CD14-positive monocyte (primary cell): ENCODE data around the gene GRIP1. TPM values are rescaled to one million over a fixed set of nuclear protein-coding genes. Genes with fewer than 3 reads are reported as not detected.

Experiments
- DNase-seq, 3 donors: peaks; one replicate each; pipeline ENCODE4 v3.0.0-alpha.2; 2011 to 2022
- H2AFZ ChIP-seq: 2 replicates; pipeline ENCODE4 v1.6.0; 2012; ENCODE audit warnings: mild to moderate bottlenecking, low read depth, low read length, inconsistent platforms; ENCODE audit not compliant: insufficient read depth, poor library complexity, severe bottlenecking
- H3K27ac ChIP-seq, 2 donors: 1 replicate in 1 of 2; 2 replicates in 1 of 2; pipeline ENCODE4 v1.5.1; 2012 to 2013; ENCODE audit warnings: low read length in 2 of 2, control low read depth in 1 of 2, inconsistent platforms in 1 of 2, low read depth in 1 of 2, mild to moderate bottlenecking in 1 of 2
- H3K27me3 ChIP-seq, 2 donors: one replicate each; pipeline versions ENCODE4 v1.6.0 to v1.6.1; 2011 to 2013; ENCODE audit warnings: low read length in 2 of 2; ENCODE audit not compliant: control insufficient read depth in 2 of 2, insufficient read depth in 2 of 2
- H3K36me3 ChIP-seq, 2 donors: replicated peaks in 1 of 2; 1 replicate in 1 of 2; 2 replicates in 1 of 2; pipeline versions ENCODE4 v1.5.1 to v1.6.1; 2012 to 2013; ENCODE audit warnings: low read length in 2 of 2, control low read depth in 1 of 2, inconsistent platforms in 1 of 2, mild to moderate bottlenecking in 1 of 2; ENCODE audit not compliant: insufficient read depth in 2 of 2, control insufficient read depth in 1 of 2
- H3K4me1 ChIP-seq, 2 donors: 1 replicate in 1 of 2; 2 replicates in 1 of 2; pipeline versions ENCODE4 v1.5.1 to v1.6.1; 2012 to 2013; ENCODE audit warnings: low read length in 2 of 2, control low read depth in 1 of 2, inconsistent platforms in 1 of 2, mild to moderate bottlenecking in 1 of 2, moderate library complexity in 1 of 2; ENCODE audit not compliant: insufficient read depth in 2 of 2, control insufficient read depth in 1 of 2
- H3K4me2 ChIP-seq: replicated peaks from 2 replicates; pipeline ENCODE3; 2012; ENCODE audit warnings: low read length, moderate library complexity, mild to moderate bottlenecking; ENCODE audit not compliant: poor library complexity, severe bottlenecking; ENCODE audit errors: extremely low read depth
- H3K4me3 ChIP-seq, 3 experiments: fragments of 200-600 bp in 1 of 3; sonication (generic) in 1 of 3; replicated peaks in 1 of 3; 1 replicate in 2 of 3; 2 replicates in 1 of 3; pipeline ENCODE4 v1.5.1; 2011 to 2013; ENCODE audit warnings: low read length in 3 of 3, mild to moderate bottlenecking in 3 of 3, control low read depth in 2 of 3, low read depth in 2 of 3, inconsistent platforms in 1 of 3, moderate library complexity in 1 of 3
- H3K79me2 ChIP-seq: 2 replicates; pipeline ENCODE4 v1.6.0; 2012; ENCODE audit warnings: mild to moderate bottlenecking, control low read depth, inconsistent platforms, low read length, moderate library complexity; ENCODE audit not compliant: insufficient read depth
- H3K9ac ChIP-seq: 2 replicates; pipeline ENCODE4 v1.6.0; 2017; ENCODE audit warnings: low read length, mild to moderate bottlenecking; ENCODE audit not compliant: insufficient read depth, poor library complexity, severe bottlenecking
- H3K9me3 ChIP-seq, 2 donors: replicated peaks in 1 of 2; 1 replicate in 1 of 2; 2 replicates in 1 of 2; pipeline versions ENCODE4 v1.5.1 to v1.6.1; 2012 to 2013; ENCODE audit warnings: low read length in 2 of 2, control low read depth in 1 of 2; ENCODE audit not compliant: control insufficient read depth in 1 of 2, insufficient read depth in 1 of 2
- H4K20me1 ChIP-seq: 2 replicates; pipeline ENCODE4 v1.6.0; 2012; ENCODE audit warnings: mild to moderate bottlenecking, low read length, control low read depth, moderate library complexity; ENCODE audit not compliant: insufficient read depth
- H3K27ac Mint-ChIP-seq, 7 donors: one replicate each; pipeline ENCODE4 v1.8.0; 2020; ENCODE audit warnings: mild to moderate bottlenecking in 7 of 7, mixed read lengths in 7 of 7, moderate library complexity in 6 of 7, inconsistent platforms in 2 of 7
- H3K27me3 Mint-ChIP-seq, 3 donors: one replicate each; pipeline ENCODE4 v1.8.0; 2021 to 2022; ENCODE audit warnings: low read depth in 3 of 3, mild to moderate bottlenecking in 3 of 3, mixed read lengths in 3 of 3, moderate library complexity in 3 of 3, inconsistent platforms in 1 of 3
- H3K36me3 Mint-ChIP-seq, 2 donors: one replicate each; pipeline ENCODE4 v1.8.0; 2020; ENCODE audit warnings: mixed read lengths in 2 of 2, inconsistent platforms in 1 of 2, mild to moderate bottlenecking in 1 of 2
- H3K4me1 Mint-ChIP-seq: one replicate; pipeline ENCODE4 v1.8.0; 2020; ENCODE audit warnings: mild to moderate bottlenecking, mixed read lengths
- H3K4me3 Mint-ChIP-seq, 2 donors: one replicate each; pipeline ENCODE4 v1.8.0; 2020; ENCODE audit warnings: mild to moderate bottlenecking in 2 of 2, mixed read lengths in 2 of 2, moderate library complexity in 1 of 2
- H3K9me3 Mint-ChIP-seq, 7 donors: one replicate each; pipeline ENCODE4 v1.8.0; 2020 to 2022; ENCODE audit warnings: mixed read lengths in 7 of 7, mild to moderate bottlenecking in 6 of 7, moderate library complexity in 6 of 7, inconsistent platforms in 2 of 7
- CTCF ChIP-seq: fragments of 200-600 bp; IDR thresholded peaks from one replicate; pipeline ENCODE4 v1.8.0; 2022; ENCODE audit warnings: antibody characterized with exemption, mild to moderate bottlenecking
- WGBS: methylation state at CpG from one replicate; pipeline ENCODE4 v1.1.5; 2013; ENCODE audit warnings: missing lambda C conversion rate; ENCODE audit not compliant: insufficient coverage; 5-methylcytosine and 5-hydroxymethylcytosine counted together
- intact Hi-C, 2 donors: fragments of 100-400 bp; cut with micrococcal nuclease; formaldehyde crosslinking; loops; one replicate each; pipeline versions ENCODE4 v1.15.0 to v1.15.1; 2023
- polyA plus RNA-seq, 3 donors: library from polyadenylated mRNA; depleted of rRNA in 1 of 3; unstranded in 2 of 3; stranded (reverse) in 1 of 3; fragments of 300-500 nt in 2 of 3; fragments of >200 nt in 1 of 3; fragmentation: Illumina TruSeq in 2 of 3; gene quantifications; 1 replicate in 2 of 3; 2 replicates in 1 of 3; pipeline ENCODE4 v1.2.3, GENCODE V29; 2012 to 2021

Gene GRIP1
- polyA plus RNA-seq, 3 donors = 0.21 TPM; not detected in 2

- Histone ChIP-seq H3K4me1 (no peaks in the 10 kb centered on the region), H4K20me1 (no peaks in the 10 kb centered on the region), H3K27me3 (no peaks in the 10 kb centered on the region), H3K9me3 (no peaks in the 10 kb centered on the region), H3K4me2 (no peak overlapping the region), H3K9ac (no peak overlapping the region), H3K79me2 (no peaks in the 10 kb centered on the region), H3K36me3 (no peaks in the 10 kb centered on the region), H3K4me3 (no peak overlapping the region), H3K27ac (no peak overlapping the region), H2AFZ (no peak overlapping the region)
- H3K9me3 Mint-ChIP-seq = no peaks in the 10 kb centered on the region
- peaks cover 21% of the 10 kb centered on the region for H3K4me1 Mint-ChIP-seq
- WGBS = 93% methylated on average over 2 of the region's 2 CpGs
- H3K36me3 Mint-ChIP-seq = no peaks in the 10 kb centered on the region
- intact Hi-C loops = no loop called here
- no peak for TF ChIP-seq CTCF
- H3K4me3 Mint-ChIP-seq = no peak overlapping the region
- no peak overlapping the region for H3K27ac Mint-ChIP-seq
- DNase-seq = no peak
- no peaks in the 10 kb centered on the region for H3K27me3 Mint-ChIP-seq
These were observed 75.4 kb downstream of the GRIP1 start for GRCh38 chr12:66603461-66603860.

DNA sequence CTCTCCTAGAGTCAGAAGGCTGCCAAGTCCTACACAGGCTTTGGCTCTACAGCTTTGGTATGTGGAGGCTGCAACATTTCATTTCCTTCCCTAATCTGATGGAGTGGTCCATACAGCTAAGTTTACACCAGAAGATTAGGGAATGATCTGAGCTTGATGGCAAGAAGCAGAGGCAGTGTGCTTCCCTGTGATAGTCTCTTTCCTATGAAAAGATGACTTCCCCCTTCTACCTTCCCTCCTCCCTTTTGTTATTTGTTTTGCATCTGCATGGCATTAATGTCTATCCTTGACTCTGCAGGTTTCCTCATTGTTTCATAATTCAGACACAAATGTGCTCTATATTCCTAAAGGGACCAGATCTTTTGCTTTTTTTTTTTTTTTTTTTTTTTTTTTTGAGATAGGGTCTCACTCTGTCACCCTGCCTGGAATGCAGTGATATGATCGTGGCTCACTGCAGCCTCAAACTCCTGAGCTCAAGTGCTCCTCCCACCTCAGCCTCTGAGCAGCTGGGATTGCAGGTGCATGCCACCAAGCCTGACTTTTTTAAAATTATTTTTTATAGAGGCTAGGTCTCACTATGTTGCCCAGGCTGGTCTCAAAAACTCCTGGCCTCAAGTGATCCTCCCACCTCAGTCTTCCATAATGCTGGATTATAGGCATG, 76.3 kb downstream of the GRIP1 start:
- DNase-seq = no peak
- peaks cover 30% of the 10 kb centered on the region for H3K4me1 Mint-ChIP-seq
- Histone ChIP-seq H3K9me3 (no peaks in the 10 kb centered on the region), H3K9ac (no peak overlapping the region), H2AFZ (no peak overlapping the region), H3K4me3 (no peak overlapping the region), H3K79me2 (no peaks in the 10 kb centered on the region), H3K36me3 (no peaks in the 10 kb centered on the region), H3K4me1 (no peaks in the 10 kb centered on the region), H4K20me1 (no peaks in the 10 kb centered on the region), H3K27me3 (no peaks in the 10 kb centered on the region), H3K4me2 (no peak overlapping the region), H3K27ac (no peak overlapping the region)
- H3K36me3 Mint-ChIP-seq = no peaks in the 10 kb centered on the region
- WGBS = no CpG with 5 or more reads among the region's 1 CpG
- H3K4me3 Mint-ChIP-seq = no peak overlapping the region
- intact Hi-C loops = no loop called here
- no peak for TF ChIP-seq CTCF
- no peaks in the 10 kb centered on the region for H3K27me3 Mint-ChIP-seq
- H3K9me3 Mint-ChIP-seq = no peaks in the 10 kb centered on the region
- H3K27ac Mint-ChIP-seq = no peak overlapping the region
